Measurements from ENCODE around the gene DUSP12. TPM values are rescaled to one million over a fixed set of nuclear protein-coding genes. Genes with fewer than 3 reads are reported as not detected.

DUSP12 gene
- total and polyA plus RNA-seq, 5 donors, result 7.1 to 13.5 (median 9.5) TPM

GRCh38 chr1:161728376-161729226 lies 21.0 kb upstream of the DUSP12 start:
- H3K9me3 ChIP-seq (ENCODE audit: control insufficient read depth, low read length), result no peaks in the 10 kb centered on the region
- DNase-seq (no peak), ATAC-seq (no peak)
- intact Hi-C loops (cut with DNase I), result no loop called here
- no peaks in the 10 kb centered on the region for H3K4me1 ChIP-seq (ENCODE audit: control insufficient read depth, insufficient read depth, low read length)
- no peaks in the 10 kb centered on the region for H3K27me3 ChIP-seq (ENCODE audit: control insufficient read depth, insufficient read depth)
- 84% methylated on average over 7 of the region's 7 CpGs for WGBS
- no peak overlapping the region for H3K27ac ChIP-seq (ENCODE audit: low read length)
- no peak overlapping the region for H3K4me3 ChIP-seq (ENCODE audit: low read length)

GRCh38 chr1:161730050-161730564 lies 19.5 kb upstream of the DUSP12 start:
- intact Hi-C loops (cut with DNase I), result no loop called here
- Histone ChIP-seq H3K27me3 (ENCODE audit: control insufficient read depth, insufficient read depth) (no peaks in the 10 kb centered on the region), H3K4me3 (ENCODE audit: low read length) (no peak overlapping the region), H3K27ac (ENCODE audit: low read length) (no peak overlapping the region), H3K9me3 (ENCODE audit: control insufficient read depth, low read length) (no peaks in the 10 kb centered on the region), H3K4me1 (ENCODE audit: control insufficient read depth, insufficient read depth, low read length) (no peaks in the 10 kb centered on the region)
- DNase-seq (no peak), ATAC-seq (no peak)
- WGBS, result 72% methylated on average over 6 of the region's 6 CpGs

- intact Hi-C loops (cut with DNase I), result no loop called here
These were observed 18.3 kb upstream of the DUSP12 start for GRCh38 chr1:161731241-161731640.

GRCh38 chr1:161731981-161732718 lies 17.4 kb upstream of the DUSP12 start:
- ATAC-seq (no peak), DNase-seq (no peak)
- Histone ChIP-seq H3K27ac (ENCODE audit: low read length) (no peak overlapping the region), H3K4me3 (ENCODE audit: low read length) (no peak overlapping the region), H3K9me3 (ENCODE audit: control insufficient read depth, low read length) (no peaks in the 10 kb centered on the region), H3K27me3 (ENCODE audit: control insufficient read depth, insufficient read depth) (no peaks in the 10 kb centered on the region), H3K4me1 (ENCODE audit: control insufficient read depth, insufficient read depth, low read length) (no peaks in the 10 kb centered on the region)
- intact Hi-C loops (cut with DNase I), result no loop called here
- 78% methylated on average over 5 of the region's 5 CpGs for WGBS

More at GRCh38 chr1:161731241-161731640, 18.3 kb upstream of the DUSP12 start:
- H3K9me3 ChIP-seq (ENCODE audit: control insufficient read depth, low read length), result no peaks in the 10 kb centered on the region
- no peaks in the 10 kb centered on the region for H3K4me1 ChIP-seq (ENCODE audit: control insufficient read depth, insufficient read depth, low read length)
- ATAC-seq (no peak), DNase-seq (no peak)
- H3K27me3 ChIP-seq (ENCODE audit: control insufficient read depth, insufficient read depth), result no peaks in the 10 kb centered on the region
- 74% methylated on average over 6 of the region's 6 CpGs for WGBS
- H3K4me3 ChIP-seq (ENCODE audit: low read length), result no peak overlapping the region
- no peak overlapping the region for H3K27ac ChIP-seq (ENCODE audit: low read length)

DNA sequence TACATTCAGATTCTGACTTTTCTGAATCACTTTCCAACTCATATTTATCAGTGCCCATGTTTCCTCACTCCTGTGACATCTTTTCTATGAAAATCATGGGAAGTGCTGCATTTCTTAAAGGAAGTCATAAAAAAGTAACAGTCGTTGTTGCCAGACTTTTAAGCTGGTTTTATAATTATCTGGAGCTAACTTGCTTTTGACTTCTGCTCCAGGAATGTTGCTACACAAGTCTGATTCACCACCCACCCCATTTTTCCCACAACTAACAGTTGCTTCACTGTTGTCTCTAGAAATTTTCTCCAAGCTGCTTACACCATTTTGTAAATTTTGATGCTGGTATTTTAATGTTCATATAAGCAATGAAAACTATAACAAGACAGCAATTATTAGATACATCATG lies 16.1 kb upstream of the DUSP12 start:
- H3K9me3 ChIP-seq (ENCODE audit: control insufficient read depth, low read length), result no peaks in the 10 kb centered on the region
- no peak for ATAC-seq
- H3K27me3 ChIP-seq (ENCODE audit: control insufficient read depth, insufficient read depth), result no peaks in the 10 kb centered on the region
- DNase-seq, result no peak
- intact Hi-C loops (cut with DNase I), result no loop called here
- H3K4me1 ChIP-seq (ENCODE audit: control insufficient read depth, insufficient read depth, low read length), result no peaks in the 10 kb centered on the region
- WGBS, result 15% methylated on average over 1 of the region's 1 CpG
- H3K4me3 ChIP-seq (ENCODE audit: low read length), result no peak overlapping the region
- no peak overlapping the region for H3K27ac ChIP-seq (ENCODE audit: low read length)

GRCh38 chr1:161735837-161736236 lies 13.7 kb upstream of the DUSP12 start:
- Histone ChIP-seq H3K4me1 (ENCODE audit: control insufficient read depth, insufficient read depth, low read length) (no peaks in the 10 kb centered on the region), H3K9me3 (ENCODE audit: control insufficient read depth, low read length) (no peaks in the 10 kb centered on the region), H3K27me3 (ENCODE audit: control insufficient read depth, insufficient read depth) (no peaks in the 10 kb centered on the region), H3K4me3 (ENCODE audit: low read length) (no peak overlapping the region), H3K27ac (ENCODE audit: low read length) (no peak overlapping the region)
- intact Hi-C loops (cut with DNase I), result no loop called here
- no peak for DNase-seq
- ATAC-seq, result no peak
- 90% methylated on average over 3 of the region's 3 CpGs for WGBS

GRCh38 chr1:161736335-161736969 lies 13.1 kb upstream of the DUSP12 start:
- WGBS, result 72% methylated on average over 4 of the region's 4 CpGs
- no peak overlapping the region for H3K27ac ChIP-seq (ENCODE audit: low read length)
- H3K27me3 ChIP-seq (ENCODE audit: control insufficient read depth, insufficient read depth), result no peaks in the 10 kb centered on the region
- H3K4me3 ChIP-seq (ENCODE audit: low read length), result no peak overlapping the region
- ATAC-seq (no peak), DNase-seq (no peak)
- peaks cover 1% of the 10 kb centered on the region for H3K4me1 ChIP-seq (ENCODE audit: control insufficient read depth, insufficient read depth, low read length)
- no peaks in the 10 kb centered on the region for H3K9me3 ChIP-seq (ENCODE audit: control insufficient read depth, low read length)
- intact Hi-C loops (cut with DNase I), result no loop called here

GRCh38 chr1:161737625-161738024 lies 12.0 kb upstream of the DUSP12 start:
- WGBS, result 67% methylated on average over 2 of the region's 2 CpGs
- no peak for ATAC-seq
- Histone ChIP-seq H3K27ac (ENCODE audit: low read length) (no peak overlapping the region), H3K27me3 (ENCODE audit: control insufficient read depth, insufficient read depth) (no peaks in the 10 kb centered on the region), H3K4me3 (ENCODE audit: low read length) (no peak overlapping the region), H3K9me3 (ENCODE audit: control insufficient read depth, low read length) (no peaks in the 10 kb centered on the region), H3K4me1 (ENCODE audit: control insufficient read depth, insufficient read depth, low read length) (peaks cover 1% of the 10 kb centered on the region)
- intact Hi-C loops (cut with DNase I), result no loop called here
- no peak for DNase-seq

DNA sequence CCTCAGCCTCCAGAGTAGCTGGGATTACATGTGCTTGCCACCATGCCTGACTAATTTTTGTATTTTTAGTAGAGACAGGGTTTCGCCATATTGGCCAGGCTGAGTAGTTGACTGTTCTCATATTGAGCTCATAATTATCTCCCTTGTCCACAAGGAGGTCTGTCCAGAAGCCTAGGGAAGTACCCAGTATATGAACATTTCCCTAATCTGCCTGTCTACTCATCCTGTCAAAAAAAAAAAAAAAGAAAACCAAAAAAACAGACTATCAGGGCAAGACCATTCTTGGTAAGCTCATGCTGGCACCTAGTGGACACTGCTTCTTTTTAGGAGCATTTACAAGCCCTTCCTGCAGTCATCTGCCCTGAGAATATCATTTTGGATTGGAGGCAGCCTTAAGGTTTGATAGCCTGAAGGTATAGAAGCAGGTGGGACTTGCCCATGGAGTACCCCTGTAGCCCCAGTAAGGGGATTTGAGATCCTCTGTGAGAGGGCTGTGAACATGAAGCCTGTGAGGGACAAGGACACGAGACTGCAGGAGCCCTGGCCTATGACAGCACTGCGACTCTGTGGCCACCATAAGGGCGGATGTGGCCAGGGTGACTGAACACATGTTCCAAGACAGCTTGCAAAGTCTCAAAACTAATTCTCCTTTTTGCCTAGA lies 10.8 kb upstream of the DUSP12 start:
- peak; percentile 36 to 73 (median 69) for DNase-seq
- H3K9me3 ChIP-seq (ENCODE audit: control insufficient read depth, low read length), result no peaks in the 10 kb centered on the region
- H3K27ac ChIP-seq (ENCODE audit: low read length), result no peak overlapping the region
- peak; percentile 73 for ATAC-seq
- H3K4me1 ChIP-seq (ENCODE audit: control insufficient read depth, insufficient read depth, low read length), result peaks cover 1% of the 10 kb centered on the region
- intact Hi-C loops (cut with DNase I), result no loop called here
- no peak overlapping the region for H3K4me3 ChIP-seq (ENCODE audit: low read length)
- H3K27me3 ChIP-seq (ENCODE audit: control insufficient read depth, insufficient read depth), result no peaks in the 10 kb centered on the region
- 83% methylated on average over 4 of the region's 4 CpGs for WGBS

- intact Hi-C loops (cut with DNase I), result loop anchor here in 3 of 4 donors (5.0 to 10.0 kb wide), 5 partner anchors 93 to 255 kb away; no protein-coding TSS in a partner anchor
- 43% methylated on average over 8 of the region's 8 CpGs for WGBS
- Histone ChIP-seq H3K27ac (ENCODE audit: low read length) (peak overlapping the region; percentile 37), H3K9me3 (ENCODE audit: control insufficient read depth, low read length) (no peaks in the 10 kb centered on the region), H3K4me3 (ENCODE audit: low read length) (no peak overlapping the region), H3K27me3 (ENCODE audit: control insufficient read depth, insufficient read depth) (no peaks in the 10 kb centered on the region), H3K4me1 (ENCODE audit: control insufficient read depth, insufficient read depth, low read length) (peaks cover 1% of the 10 kb centered on the region)
- DNase-seq (no peak), ATAC-seq (peak; percentile 41 to 42)
These were observed 9.6 kb upstream of the DUSP12 start for GRCh38 chr1:161739865-161740566.

All from right cardiac atrium (tissue), 5 donors.